GM12878 (cell line): ENCODE measurements around the gene PTPRN2. TPM values are rescaled to one million over a fixed set of nuclear protein-coding genes. Genes with fewer than 3 reads are reported as not detected.

Experiments used
- EGR1 ChIP-seq, 2 experiments: IDR thresholded peaks; 1 replicate in 1 of 2; 2 replicates in 1 of 2; pipeline ENCODE4 v1.6.1; 2011 to 2012; ENCODE audit warnings: low read depth in 2 of 2, low read length in 2 of 2, borderline replicate concordance in 1 of 2, mild to moderate bottlenecking in 1 of 2, moderate library complexity in 1 of 2
- EZH2 ChIP-seq: IDR thresholded peaks from 2 replicates; pipeline ENCODE4 v1.6.1; 2012; ENCODE audit warnings: low read depth, mild to moderate bottlenecking, control low read depth, inconsistent platforms, low read length, borderline replicate concordance; ENCODE audit not compliant: control insufficient read depth
- FOXM1 ChIP-seq: IDR thresholded peaks from 2 replicates; pipeline ENCODE4 v1.6.1; 2012; ENCODE audit warnings: low read depth, mild to moderate bottlenecking, inconsistent platforms, low read length, moderate library complexity
- KAT2A ChIP-seq: conservative IDR thresholded peaks from 2 replicates; pipeline ENCODE4 v1.6.1; 2011; ENCODE audit warnings: low read depth, low read length; ENCODE audit not compliant: control insufficient read depth
- MLLT1 ChIP-seq: fragments of 450-650 bp; IDR thresholded peaks from 2 replicates; pipeline ENCODE4 v1.6.1; 2016; ENCODE audit warnings: mild to moderate bottlenecking
- NKRF ChIP-seq: fragments of 450-650 bp; conservative IDR thresholded peaks from 2 replicates; pipeline ENCODE4 v1.6.1; 2017; ENCODE audit warnings: mild to moderate bottlenecking, moderate library complexity
- RELA ChIP-seq: fragments of 450-650 bp; IDR thresholded peaks from 2 replicates; pipeline ENCODE4 v1.8.0; 2014; ENCODE audit warnings: borderline replicate concordance; ENCODE audit not compliant: partially characterized antibody
- RFX5 ChIP-seq: IDR thresholded peaks from 2 replicates; pipeline ENCODE4 v1.6.1; 2011; ENCODE audit warnings: low read depth, low read length, improper control_type of control experiment
- TCF3 ChIP-seq: IDR thresholded peaks from 2 replicates; pipeline ENCODE4 v1.6.1; 2012; ENCODE audit warnings: low read depth, mild to moderate bottlenecking, low read length, borderline replicate concordance; ENCODE audit not compliant: insufficient read depth
- polyA plus RNA-seq, 11 experiments: library from polyadenylated mRNA; depleted of rRNA in 4 of 11; unstranded in 6 of 11; stranded (reverse) in 5 of 11; fragments of >200 nt; fragmentation: Nextera tagmentation in 4 of 11; fragmentation: Illumina TruSeq in 1 of 11; extraction: Ambion mirVana in 4 of 11; extraction: Trizol in 1 of 11; gene quantifications; 1 replicate in 1 of 11; 2 replicates in 10 of 11; pipeline versions ENCODE4 v1.2.1 to v1.2.3, GENCODE V29; 2011 to 2016; ENCODE audit warnings: inconsistent platforms in 2 of 11, missing spikeins in 2 of 11, low read depth in 1 of 11
- total RNA-seq, 4 experiments: library from RNA; depleted of rRNA in 3 of 4; stranded (reverse); fragments of >200 nt in 3 of 4; fragmentation: Illumina TruSeq in 1 of 4; extraction: Trizol in 1 of 4; gene quantifications; 2 replicates each; pipeline versions ENCODE4 v1.2.1 to v1.2.3, GENCODE V29; 2013 to 2021

PTPRN2 gene
- total and polyA plus RNA-seq, 10 of the 15 experiments (the other 5 are each of a cell fraction or from before 2014, with no cell fraction given): 5.4 TPM; not detected in 9

DNA sequence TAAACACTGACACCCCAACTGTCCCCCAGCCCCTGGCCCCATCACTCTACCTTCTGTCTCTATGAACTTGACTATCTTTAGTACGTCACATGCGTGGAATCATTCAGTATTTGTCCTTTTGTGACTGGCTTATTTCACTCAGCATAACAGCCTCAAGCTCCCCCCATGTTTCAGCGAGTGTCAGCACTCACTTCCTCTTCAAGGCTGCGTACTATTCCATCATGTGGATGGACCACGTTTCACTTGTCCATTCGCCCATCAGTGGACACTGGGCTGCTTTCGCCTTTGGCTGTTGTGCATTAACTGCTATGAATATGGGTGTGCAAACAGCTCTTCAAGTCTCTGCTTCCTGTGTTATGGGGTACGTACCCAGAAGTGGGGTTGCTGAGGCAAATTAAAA, 100.7 kb downstream of the PTPRN2 start (continued):
- TF ChIP-seq RELA (no peak), NKRF (no peak), MLLT1 (no peak), EGR1 (IDR thresholded peaks at IDR 0.05; ENCODE audit: borderline replicate concordance in 1 of 2, low read depth in 2 of 2, low read length in 2 of 2) (no peak), EZH2 (no peak), RFX5 (no peak), FOXM1 (no peak), TCF3 (no peak), KAT2A (no peak)
